Neural cell (in vitro differentiated cells): Measurements from ENCODE around the gene ABCC11.

ENCODE experiments used
- CTCF ChIP-seq: fragments of 450-650 bp; IDR thresholded peaks from 2 replicates; pipeline ENCODE4 v1.5.1; 2014; ENCODE audit warnings: antibody characterized with exemption, mild to moderate bottlenecking, moderate library complexity; ENCODE audit not compliant: poor library complexity, severe bottlenecking
- EP300 ChIP-seq: fragments of 450-650 bp; conservative IDR thresholded peaks from 2 replicates; pipeline ENCODE4 v1.6.1; 2014; ENCODE audit warnings: antibody characterized with exemption, mild to moderate bottlenecking, moderate library complexity; ENCODE audit not compliant: poor library complexity, severe bottlenecking
- TF ChIP-seq, protein P1 (sequence below): IDR thresholded peaks from 2 replicates; pipeline ENCODE4 v1.6.1; 2012; ENCODE audit warnings: borderline replicate concordance

DNA sequence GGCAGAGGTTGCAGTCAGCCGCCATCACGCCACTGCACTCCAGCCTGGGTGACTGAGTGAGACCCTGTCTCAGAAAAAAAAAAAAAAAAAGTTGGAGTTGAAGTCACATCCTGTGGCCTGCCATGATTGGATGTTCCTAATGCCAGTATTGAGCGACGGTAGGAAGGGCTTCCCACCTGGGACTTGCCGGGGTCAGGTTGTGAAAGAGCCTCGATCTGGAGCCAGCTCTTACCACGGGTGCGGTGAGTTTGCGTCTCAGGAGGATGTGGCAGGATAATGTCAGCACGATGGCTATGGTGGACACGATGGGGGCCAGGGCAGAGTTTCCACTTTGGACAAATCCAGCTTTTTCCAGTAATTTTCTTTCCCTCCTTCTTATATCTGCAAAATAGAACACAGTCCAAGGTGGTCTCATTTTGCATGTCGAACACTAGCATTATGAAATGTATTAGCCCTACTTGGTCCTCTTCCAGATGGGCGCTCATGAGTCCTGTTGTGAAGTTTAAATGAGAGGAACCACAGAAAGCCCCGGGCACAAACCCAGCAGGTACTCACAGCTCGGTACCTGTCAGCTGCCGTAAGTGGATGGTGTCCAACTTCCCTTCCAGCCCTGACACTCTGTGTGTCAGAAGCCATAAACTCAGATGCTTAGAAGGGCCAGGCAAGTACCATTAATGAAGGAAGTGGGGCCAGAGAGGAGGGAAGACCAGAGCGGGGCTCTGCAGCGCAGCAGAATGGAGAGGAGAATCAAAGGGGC lies 113.7 kb downstream of the ABCC11 start:
- TF ChIP-seq, protein P1, sequence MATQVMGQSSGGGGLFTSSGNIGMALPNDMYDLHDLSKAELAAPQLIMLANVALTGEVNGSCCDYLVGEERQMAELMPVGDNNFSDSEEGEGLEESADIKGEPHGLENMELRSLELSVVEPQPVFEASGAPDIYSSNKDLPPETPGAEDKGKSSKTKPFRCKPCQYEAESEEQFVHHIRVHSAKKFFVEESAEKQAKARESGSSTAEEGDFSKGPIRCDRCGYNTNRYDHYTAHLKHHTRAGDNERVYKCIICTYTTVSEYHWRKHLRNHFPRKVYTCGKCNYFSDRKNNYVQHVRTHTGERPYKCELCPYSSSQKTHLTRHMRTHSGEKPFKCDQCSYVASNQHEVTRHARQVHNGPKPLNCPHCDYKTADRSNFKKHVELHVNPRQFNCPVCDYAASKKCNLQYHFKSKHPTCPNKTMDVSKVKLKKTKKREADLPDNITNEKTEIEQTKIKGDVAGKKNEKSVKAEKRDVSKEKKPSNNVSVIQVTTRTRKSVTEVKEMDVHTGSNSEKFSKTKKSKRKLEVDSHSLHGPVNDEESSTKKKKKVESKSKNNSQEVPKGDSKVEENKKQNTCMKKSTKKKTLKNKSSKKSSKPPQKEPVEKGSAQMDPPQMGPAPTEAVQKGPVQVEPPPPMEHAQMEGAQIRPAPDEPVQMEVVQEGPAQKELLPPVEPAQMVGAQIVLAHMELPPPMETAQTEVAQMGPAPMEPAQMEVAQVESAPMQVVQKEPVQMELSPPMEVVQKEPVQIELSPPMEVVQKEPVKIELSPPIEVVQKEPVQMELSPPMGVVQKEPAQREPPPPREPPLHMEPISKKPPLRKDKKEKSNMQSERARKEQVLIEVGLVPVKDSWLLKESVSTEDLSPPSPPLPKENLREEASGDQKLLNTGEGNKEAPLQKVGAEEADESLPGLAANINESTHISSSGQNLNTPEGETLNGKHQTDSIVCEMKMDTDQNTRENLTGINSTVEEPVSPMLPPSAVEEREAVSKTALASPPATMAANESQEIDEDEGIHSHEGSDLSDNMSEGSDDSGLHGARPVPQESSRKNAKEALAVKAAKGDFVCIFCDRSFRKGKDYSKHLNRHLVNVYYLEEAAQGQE, result no peak
- TF ChIP-seq EP300 (no peak), CTCF (no peak)
